T-helper 1 cell treated with Interleukin-12 subunit alpha and Interleukin-12 subunit beta and Interleukin-4 antibody, amounts not matched to agents 30 ng/mL and 1 ng/mL, for 36 hours (primary cell): Measurements from ENCODE around the gene DPP8. TPM values are rescaled to one million over a fixed set of nuclear protein-coding genes. Genes with fewer than 3 reads are reported as not detected.
"Not testable (repeated sequence)": the region's sequence is repeated elsewhere in the genome, so short reads cannot be mapped to it uniquely, and the experiment has no call there.

Source experiments
- intact Hi-C: fragments of 100-400 bp; cut with micrococcal nuclease; formaldehyde crosslinking; loops from one replicate; pipeline ENCODE4 v1.15.1; 2024
- total RNA-seq: library from RNA; stranded (reverse); gene quantifications from 2 replicates; pipeline ENCODE4 v1.2.3, GENCODE V29; 2022

The DPP8 gene
- total RNA-seq, 1 donor from 2014 or later, result 43.6 TPM

DNA sequence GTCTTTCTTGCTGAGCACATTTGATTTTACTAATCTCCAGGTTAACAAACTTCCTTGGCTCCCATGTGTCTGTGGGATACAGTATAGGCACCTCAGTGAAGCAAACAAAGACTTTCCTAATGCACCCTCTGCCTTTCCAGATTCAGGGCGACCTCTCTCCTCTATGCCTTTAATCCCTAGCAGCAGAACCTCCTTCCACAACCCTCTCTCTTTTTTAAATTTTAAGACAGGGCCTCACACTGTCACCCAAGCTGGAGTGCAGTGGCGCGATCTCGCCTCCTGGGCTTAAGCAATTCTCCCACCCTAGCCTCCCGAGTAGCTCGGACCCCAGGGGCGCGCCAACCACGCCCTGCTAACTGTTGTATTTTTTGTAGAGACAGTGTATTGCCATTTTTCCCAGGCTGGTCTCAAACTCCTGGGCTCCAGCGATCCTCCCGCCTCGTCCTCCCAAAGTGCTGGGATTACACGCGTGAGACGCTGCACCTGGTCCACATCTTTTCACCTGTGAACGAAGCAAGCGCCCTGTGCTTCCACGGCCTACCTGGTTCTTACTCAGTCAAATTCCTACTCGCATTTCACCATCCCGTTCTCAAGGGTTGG, 11.1 kb upstream of the DPP8 start:
- intact Hi-C loops, result no loop called here

DNA sequence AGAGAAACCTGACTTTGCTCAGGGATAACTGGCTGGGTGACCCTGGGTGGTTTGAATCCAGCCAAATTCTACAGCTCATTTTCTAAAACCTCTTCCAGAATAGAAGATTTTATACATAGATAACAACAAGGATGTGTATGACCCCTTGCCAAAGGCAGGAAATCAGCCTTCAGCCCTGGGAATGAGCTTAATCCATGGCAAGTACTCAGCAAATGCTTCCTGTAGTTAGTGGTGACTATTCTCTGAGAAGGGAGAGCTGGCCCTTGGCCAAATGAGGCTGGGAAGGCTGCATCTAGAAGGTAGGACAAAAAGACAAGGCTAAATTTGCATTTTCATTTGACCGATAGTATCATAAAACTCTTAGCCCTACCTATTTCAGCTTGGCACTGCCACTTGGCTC, 8.1 kb upstream of the DPP8 start:
- intact Hi-C loops, result no loop called here

DNA sequence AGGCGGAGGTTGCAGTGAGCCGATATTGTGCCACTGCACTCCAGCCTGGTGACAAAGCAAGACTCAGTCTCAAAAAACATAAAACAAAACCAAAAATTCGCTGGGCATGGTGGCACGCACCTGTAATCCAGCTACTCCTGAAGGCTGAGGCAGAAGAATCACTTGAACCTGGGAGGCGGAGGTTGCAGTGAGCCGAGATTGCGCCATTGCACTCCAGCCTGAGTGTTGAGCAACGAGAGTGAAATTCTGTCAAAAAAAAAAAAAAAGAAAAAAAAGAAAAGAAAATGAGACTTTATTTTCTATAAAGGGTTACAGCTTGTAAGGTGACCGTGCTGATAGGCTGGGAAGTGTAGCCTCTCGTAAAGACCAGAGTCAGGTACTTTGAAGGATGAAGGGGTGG, 6.7 kb upstream of the DPP8 start:
- intact Hi-C loops, result no loop called here

DNA sequence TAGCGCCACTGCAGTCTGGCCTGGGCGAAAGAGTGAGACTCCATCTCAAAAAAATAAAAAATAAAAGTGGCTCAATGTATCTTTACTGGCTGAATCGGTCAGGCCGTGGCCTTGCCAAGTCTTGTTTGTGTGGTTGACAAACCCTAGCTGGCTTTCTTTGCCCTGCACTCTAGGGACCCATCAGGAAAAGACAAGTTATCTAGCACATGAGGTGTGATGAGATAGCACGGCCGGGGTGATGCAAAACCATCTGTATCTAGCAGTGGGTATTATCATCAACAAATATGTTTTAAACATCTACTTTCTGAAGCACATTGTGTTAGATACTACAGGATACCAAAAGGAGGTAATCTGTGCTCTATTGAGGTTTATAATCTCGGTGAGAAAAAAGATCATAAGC, 3.9 kb upstream of the DPP8 start:
- intact Hi-C loops, result no loop called here

DNA sequence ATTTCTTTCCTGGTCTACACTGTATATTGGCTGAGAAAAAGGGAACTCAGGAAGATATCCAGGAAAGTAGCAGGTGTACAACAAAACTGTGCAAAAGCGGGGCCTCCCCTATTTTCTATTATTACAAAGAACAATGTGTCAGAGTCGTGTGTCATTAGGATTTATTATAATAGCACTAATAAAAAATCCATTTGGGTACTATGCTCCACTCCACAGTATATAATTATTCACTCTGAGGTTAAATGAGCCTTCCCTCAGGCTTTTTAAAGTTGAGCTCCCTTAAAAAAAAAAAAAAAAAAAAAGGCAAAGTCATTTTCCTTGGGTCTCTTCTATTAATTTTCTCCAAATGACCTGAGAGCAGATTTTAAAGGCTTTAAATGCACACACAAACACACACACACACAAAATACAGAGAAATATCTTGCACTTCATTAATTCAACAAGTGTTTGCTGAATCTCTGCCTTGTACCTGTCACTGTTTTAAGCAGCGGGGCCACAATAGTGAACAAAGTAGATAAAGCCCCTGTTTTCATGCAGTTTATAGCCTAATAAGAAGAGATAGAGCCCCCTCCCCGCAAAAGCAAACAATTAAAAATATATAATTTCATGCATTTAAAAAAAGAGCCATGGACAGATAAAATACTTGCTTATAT, 1.3 kb upstream of the DPP8 start:
- intact Hi-C loops, result no loop called here

DNA sequence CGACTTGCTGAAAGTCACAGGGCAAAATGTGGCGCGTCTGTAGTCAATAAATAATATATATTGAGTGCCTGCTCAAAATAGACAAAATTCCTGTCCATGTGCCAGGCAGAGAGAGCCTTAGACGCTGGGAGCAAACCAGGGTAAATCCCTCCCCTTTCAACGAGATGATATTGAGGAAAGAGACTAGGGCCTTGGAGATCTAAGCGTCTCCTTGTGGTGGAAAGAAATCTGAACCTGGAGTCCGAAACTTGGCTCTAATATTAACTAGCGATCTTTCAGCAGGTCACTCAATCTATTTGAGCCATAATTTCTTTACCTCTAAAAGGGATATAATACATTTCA, 348 bp upstream of the DPP8 start:
- intact Hi-C loops, result loop anchor here (1.0 to 2.0 kb wide), 7 partner anchors 12 to 987 kb away; partner anchors contain the start of genes HACD3, INTS14, PARP16 and RAB11A

DNA sequence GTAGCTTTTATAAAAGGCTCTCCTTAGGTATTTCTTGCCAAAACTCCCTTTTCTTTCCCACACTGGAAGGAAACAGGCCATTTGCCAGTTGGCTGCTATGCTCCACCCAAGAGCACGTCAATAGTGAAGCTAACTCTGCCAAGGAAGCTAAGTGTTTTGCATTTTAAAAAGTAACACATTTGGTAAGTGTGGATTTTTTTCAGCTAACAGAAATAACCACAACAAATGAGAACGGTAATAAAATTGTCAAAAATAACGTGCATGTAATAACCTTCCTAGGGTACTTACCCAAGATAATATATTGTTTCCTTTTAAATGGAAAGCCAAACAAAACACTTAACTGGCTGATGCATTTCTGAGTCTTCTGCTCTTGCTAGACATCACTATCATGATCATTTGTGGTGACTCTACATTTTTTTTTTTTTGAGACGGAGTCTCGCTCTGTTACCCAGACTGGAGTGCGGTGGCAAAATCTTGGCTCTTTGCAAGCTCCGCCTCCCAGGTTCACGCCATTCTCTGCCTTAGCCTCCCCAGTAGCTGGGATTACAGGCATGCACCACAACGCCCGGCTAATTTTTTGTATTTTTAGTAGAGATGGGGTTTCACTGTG, 4.6 kb downstream of the DPP8 start:
- intact Hi-C loops, result no loop called here

DNA sequence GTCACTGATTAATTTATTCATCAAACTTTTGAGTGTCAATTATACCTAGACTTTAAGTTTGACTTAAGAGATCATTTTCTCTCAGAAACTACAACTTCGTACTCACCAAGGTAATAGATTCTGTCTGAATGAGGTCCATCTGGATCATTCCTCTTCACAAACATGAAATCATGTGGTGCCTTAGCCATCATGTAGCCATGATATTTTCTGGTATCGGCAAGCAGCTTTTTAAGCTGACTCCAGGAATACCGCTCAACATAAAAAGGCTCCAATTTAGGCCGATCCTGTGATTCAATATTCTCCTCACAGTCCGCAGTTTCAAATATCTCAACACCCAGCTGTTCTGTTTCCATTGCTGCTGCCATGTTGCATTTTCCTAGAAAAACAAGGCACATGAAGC, 5.3 kb downstream of the DPP8 start:
- intact Hi-C loops, result no loop called here

DNA sequence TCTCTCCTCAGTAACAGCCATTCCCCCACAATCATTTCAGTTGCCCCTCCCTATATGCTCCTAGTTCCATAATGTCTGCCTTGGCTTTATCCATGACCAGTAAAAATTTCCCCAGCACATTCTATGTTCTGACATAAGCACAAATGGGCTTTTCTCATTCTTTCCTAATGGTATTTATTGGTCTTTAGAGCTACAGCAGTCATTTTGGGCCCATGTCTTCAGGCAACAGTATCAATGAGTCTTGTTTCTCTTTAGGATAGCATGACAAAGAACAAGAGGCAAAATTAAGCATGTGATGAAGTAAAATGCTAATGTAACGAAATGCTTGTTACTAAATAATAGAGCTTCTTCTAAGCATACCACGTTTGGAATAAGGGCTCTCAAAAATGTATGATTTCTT, 8.2 kb downstream of the DPP8 start:
- intact Hi-C loops, result no loop called here

DNA sequence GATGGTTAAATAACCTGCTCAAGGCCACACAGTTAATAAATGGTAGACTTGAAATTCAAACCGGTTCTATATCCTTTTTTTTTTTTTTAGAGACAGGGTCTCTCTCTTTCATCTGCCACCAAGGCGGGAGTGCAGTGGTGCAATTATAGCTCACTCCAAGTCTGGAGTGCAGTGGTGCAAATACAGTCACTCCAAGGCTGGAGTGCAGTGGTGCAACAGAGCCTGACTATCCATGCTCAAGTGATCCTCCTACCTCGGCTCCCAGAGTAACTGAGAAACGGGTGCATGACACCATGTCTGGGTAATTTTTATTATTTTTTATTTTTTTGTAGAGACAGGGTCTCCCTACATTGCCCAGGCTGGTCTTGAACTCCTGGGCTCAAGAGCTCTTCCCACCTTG, 23.4 kb downstream of the DPP8 start:
- intact Hi-C loops, result no loop called here

DNA sequence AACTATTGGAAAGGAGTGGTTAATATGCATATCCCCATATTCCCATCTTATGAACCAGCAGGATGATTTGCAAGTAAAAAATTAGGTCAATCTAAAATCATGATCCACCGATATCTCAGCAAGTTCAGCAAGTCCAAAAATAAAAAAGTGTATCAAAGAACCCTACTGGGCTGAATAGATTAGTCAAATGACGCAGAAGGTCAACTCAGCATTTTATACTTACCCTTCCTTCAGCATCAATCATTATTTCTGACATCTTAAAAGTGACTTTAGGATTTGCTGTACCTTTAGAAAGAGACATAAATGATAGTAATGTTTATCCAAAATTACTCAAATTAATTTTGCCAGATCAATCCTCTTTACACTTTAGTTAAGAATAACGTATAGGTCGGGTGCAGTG, 32.6 kb downstream of the DPP8 start:
- intact Hi-C loops, result no loop called here

DNA sequence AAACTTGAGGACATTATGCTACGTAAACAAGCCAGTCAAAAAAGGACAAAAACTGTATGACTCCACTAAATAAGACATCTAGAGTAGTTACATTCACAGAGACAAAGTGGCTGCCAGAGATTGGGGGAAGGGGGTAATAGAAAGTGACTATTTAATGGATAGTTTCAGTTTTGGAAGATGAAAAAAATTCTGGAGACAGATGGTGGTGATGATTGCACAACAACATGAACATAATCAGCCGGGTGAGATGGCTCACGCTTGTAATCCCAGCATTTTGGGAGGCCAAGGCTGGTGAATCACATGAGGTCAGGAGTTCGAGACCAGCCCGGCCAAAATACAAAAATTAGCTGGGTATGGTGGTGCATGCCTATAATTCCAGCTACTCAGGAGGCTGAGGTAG, 40.6 kb downstream of the DPP8 start:
- intact Hi-C loops, result no loop called here

DNA sequence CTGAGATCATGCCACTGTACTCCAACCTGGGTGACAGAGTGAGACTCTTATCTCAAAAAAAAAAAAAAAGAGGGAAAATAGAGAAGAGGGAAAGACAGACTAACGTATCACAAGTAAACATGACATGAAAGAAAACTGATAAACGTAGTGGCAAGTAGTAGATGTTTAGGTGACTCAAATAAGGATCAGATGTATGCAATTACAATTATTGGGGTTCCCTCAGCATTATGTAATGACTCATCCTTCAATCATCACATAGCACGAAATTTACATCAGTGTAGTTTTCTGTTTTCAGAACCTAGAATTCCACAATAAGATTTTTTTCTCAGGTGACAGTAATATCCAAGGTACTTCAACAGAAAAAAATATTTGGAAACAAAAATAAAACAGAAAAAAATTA, 46.6 kb downstream of the DPP8 start:
- intact Hi-C loops, result no loop called here

DNA sequence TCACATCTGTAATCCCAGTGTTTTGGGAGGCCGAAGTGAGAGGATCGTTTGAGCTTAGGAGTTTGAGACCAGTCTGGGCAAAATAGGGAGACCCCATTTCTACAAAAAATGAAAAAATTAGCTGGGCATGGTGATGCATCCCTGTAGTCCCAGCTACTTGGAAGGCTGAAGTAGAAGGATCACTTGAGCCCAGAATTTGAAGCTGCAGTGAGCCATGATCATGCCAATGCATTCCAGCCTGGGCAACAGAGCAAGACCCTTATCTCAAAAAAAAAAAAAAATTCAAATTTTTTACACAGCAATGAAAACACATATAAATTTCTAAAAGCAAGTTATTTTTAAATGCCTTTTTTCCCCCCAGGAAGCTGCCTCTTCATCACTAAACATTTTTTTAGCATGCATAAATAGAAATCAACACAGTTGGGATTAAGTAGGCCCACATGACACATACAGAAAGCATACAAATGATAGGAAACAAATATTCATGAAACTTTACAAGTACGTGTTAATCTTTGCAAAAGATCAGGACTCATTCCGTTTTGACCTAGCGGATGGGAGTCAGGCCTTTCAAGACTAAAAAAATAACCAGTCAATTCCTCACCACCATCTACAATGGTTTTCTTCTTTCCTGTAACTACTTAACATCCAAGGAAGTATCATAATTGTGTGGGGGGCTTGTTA, 49.1 kb downstream of the DPP8 start:
- intact Hi-C loops, result no loop called here

DNA sequence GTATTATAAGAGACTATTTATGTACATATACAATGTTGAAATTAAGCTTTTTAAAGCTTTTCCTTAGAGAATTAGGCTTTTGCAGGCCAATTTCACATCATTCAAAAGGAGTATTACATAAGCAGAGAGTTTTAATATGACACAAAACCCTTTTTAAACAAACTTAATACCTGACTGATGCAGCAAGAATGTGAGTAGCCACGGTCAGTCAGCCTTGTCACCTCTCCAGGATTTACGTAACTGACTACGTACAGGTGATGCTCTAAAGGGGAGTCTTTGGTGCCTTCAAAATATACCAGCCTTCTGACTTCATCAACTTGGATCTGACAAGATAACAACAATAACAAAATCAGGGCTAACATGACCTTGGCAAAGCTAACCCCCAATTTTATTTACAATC, 50.6 kb downstream of the DPP8 start:
- intact Hi-C loops, result no loop called here

DNA sequence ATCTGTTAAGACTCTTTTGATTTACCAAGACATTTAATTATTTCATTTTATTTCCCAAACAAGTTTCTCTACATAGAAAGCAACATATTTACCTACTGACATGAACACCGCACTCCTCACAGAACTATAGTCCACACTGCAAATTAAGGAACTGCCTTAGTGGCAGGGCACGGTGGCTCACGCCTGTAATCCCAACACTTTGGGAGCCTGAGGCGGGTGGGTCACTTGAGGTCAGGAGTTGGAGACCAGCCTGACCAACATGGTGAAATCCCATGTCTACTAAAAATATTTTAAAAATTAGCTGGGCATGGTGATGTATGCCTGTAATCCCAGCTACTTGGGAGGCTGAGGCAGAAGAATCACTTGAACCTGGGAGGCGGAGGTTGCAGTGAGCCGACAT, 54.4 kb downstream of the DPP8 start:
- intact Hi-C loops, result not testable (repeated sequence)

DNA sequence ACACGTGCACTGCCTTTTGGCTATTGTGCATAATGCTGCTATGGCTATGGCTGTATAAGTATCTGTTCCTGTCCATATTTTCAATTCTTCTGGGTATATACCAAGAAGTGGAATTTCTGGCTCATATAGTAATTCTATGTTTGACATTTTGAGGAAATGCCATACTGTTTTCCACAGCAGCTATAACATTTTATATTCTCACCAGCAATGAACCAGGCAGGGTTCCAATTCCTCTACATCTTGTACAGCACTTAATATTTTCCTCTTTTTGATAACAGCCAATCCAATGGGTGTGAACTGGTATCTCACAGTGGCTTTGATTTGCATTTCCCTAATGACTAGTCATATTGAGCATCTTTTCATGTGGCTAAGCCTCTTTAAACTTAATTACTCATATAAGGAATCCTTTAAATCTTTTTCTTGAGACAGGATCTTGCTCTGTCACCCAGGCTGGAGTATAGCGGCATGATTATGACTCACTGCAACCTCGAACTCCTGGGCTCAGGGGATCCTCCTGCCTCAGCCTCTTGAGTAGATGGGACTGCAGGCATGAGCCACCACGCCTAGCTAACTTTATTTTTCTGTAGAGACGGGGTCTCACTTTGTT, 56.6 kb downstream of the DPP8 start:
- intact Hi-C loops, result no loop called here

DNA sequence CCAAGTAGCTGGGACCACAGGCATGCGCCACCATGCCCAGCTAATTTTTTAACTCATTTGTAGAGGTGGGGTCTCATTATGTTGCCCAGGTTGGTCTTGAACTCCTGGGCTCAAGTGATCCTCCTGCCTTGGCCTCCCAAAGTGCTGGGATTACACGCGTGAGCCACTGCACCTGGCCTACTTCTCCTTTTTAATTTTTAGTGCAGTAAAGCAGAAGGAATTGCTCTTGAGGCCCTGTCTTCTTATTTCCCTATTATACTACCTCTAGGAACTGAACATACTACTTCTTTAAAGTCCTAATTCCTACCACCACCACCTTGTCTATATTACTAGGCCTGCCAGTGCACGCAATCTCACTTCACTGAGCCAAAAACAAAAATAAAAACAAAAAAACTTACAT, 62.2 kb downstream of the DPP8 start:
- intact Hi-C loops, result not testable (repeated sequence)

DNA sequence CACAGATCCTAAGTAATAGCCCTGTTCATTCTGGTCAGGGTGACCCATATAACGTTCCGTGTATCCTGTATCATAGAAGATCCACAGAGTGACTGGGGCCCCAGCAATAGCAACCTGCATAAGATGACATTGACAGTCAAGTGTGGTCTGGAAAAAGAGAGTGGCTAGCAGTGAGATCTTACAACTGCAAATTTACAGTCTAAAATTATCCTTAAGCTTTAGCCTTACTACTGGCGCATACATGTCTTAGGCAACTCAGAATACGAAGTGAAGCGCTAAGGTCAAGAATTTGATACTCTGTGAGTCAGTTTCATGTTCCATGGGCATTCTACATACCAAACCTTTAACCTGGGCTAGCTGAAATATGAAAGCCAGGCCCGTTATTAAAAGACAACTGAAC, 65.5 kb downstream of the DPP8 start:
- intact Hi-C loops, result no loop called here

DNA sequence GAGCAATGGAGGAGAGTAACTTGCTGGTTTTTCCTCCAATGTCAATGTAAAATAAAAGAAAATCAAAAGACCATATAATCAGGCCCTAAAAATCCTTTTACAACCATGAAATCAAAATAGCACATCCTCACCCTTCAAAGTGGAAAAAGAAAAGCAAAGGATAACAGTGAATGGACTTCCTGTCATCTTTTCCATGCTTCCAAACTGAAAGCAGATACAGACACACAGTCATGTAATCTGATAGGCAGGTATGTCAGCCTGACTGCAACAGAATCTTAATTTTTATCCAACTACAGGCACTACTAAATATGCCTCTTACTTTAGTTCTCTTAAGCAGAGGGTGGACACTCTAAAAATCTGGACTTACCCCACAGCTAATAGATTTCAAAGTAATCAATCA, 66.9 kb downstream of the DPP8 start:
- intact Hi-C loops, result no loop called here

DNA sequence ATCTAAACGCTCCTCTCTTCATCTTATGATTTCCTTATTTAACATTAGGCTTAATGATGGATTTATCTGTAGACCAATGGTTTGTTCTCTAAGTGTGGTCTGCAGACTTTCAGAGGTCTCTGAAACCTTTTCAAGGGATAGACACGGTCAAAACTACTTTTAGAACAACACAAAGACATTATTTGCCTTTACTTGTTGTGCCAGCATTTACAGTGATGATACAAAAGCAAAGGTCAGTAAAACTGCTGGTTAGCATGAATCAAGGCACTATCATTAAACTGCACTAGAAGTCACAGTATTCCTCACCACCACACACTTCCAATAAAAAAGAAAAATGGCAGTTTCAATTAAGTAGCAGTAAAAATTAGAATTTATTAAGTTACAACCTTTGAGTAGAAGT, 70.3 kb downstream of the DPP8 start:
- intact Hi-C loops, result no loop called here

DNA sequence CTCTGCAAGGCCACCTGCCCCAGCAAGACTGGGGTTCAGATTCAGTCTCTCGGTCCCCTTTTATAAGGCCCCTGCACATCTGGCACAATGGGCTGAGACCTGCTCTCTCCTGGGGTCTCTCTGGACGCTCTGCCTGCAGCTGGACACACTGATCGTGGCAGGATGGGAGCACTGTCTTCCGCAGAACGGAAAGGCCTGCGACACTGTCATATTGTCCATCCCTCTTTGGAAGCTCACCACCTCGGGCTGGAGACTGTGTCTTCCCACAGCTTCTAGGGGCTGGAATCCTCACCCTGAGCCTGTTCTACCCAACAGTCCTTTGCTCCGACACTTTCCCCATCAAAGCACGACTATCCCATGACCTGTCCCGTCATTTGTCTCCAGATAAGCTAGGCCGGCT, 83.3 kb downstream of the DPP8 start:
- intact Hi-C loops, result no loop called here
